GM23248 (cell line): ENCODE measurements around the gene CDC34. TPM values are rescaled to one million over a fixed set of nuclear protein-coding genes. Genes with fewer than 3 reads are reported as not detected.

Experiments
- DNase-seq: peaks from one replicate; pipeline ENCODE4 v3.0.0-alpha.2; 2015
- H2AFZ ChIP-seq: fragments of 200-600 bp; sonication (generic); 2 replicates; pipeline ENCODE4 v1.6.1; 2016; ENCODE audit warnings: antibody characterized with exemption
- H3F3A ChIP-seq: fragments of 200-600 bp; sonication (generic); 2 replicates; pipeline ENCODE4 v1.6.1; 2016; ENCODE audit warnings: mild to moderate bottlenecking, antibody characterized with exemption, mixed run types; ENCODE audit not compliant: insufficient read depth
- H3K27ac ChIP-seq: fragments of 200-600 bp; sonication (generic); 2 replicates; pipeline ENCODE4 v1.5.1; 2016; ENCODE audit warnings: mild to moderate bottlenecking
- H3K27me3 ChIP-seq: fragments of 200-600 bp; sonication (generic); replicated peaks from 2 replicates; pipeline ENCODE4 v1.6.1; 2016; ENCODE audit warnings: mild to moderate bottlenecking; ENCODE audit not compliant: insufficient read depth
- H3K36me3 ChIP-seq: fragments of 200-600 bp; sonication (generic); 2 replicates; pipeline ENCODE4 v1.6.1; 2016; ENCODE audit warnings: low read depth, mild to moderate bottlenecking
- H3K4me1 ChIP-seq: fragments of 200-600 bp; sonication (generic); 2 replicates; pipeline ENCODE4 v1.6.1; 2016; ENCODE audit warnings: mild to moderate bottlenecking; ENCODE audit not compliant: insufficient read depth
- H3K4me2 ChIP-seq: fragments of 200-600 bp; sonication (generic); one replicate; pipeline ENCODE4 v1.6.1; 2016; ENCODE audit warnings: mild to moderate bottlenecking; ENCODE audit not compliant: unreplicated experiment
- H3K4me3 ChIP-seq: fragments of 200-600 bp; sonication (generic); 2 replicates; pipeline ENCODE4 v1.5.1; 2016; ENCODE audit warnings: mild to moderate bottlenecking
- H3K79me2 ChIP-seq: fragments of 200-600 bp; sonication (generic); 2 replicates; pipeline ENCODE4 v1.6.1; 2016; ENCODE audit warnings: mild to moderate bottlenecking; ENCODE audit not compliant: insufficient read depth
- H3K9ac ChIP-seq: fragments of 200-600 bp; sonication (generic); 2 replicates; pipeline ENCODE4 v1.6.1; 2016; ENCODE audit warnings: mild to moderate bottlenecking
- H3K9me2 ChIP-seq: fragments of 200-600 bp; sonication (generic); 2 replicates; pipeline ENCODE4 v1.6.1; 2016; ENCODE audit warnings: mixed run types, mild to moderate bottlenecking, moderate library complexity; ENCODE audit not compliant: insufficient read depth
- H3K9me3 ChIP-seq: fragments of 200-600 bp; sonication (generic); one replicate; pipeline ENCODE4 v1.6.1; 2017; ENCODE audit warnings: low read depth
- H4K20me1 ChIP-seq: fragments of 200-600 bp; sonication (generic); 2 replicates; pipeline ENCODE4 v1.6.0; 2016; ENCODE audit not compliant: insufficient read depth
- EZH2 ChIP-seq: fragments of 200-600 bp; sonication (generic); IDR thresholded peaks from 2 replicates; pipeline ENCODE4 v1.6.1; 2018; ENCODE audit warnings: antibody characterized with exemption, mild to moderate bottlenecking; ENCODE audit not compliant: insufficient read depth, poor library complexity, severe bottlenecking
- EZH2phosphoT487 ChIP-seq: fragments of 200-600 bp; sonication (generic); IDR thresholded peaks from 2 replicates; pipeline ENCODE4 v1.6.1; 2018; ENCODE audit warnings: antibody characterized with exemption, moderate library complexity, mild to moderate bottlenecking, low read depth; ENCODE audit not compliant: insufficient read depth
- WGBS, 2 experiments: methylation state at CpG; one replicate each; pipeline ENCODE4 v1.1.6; 2015 to 2017; ENCODE audit warnings: low lambda C conversion rate in 2 of 2, low coverage in 1 of 2; ENCODE audit errors: missing lambda C conversion rate in 2 of 2; 5-methylcytosine and 5-hydroxymethylcytosine counted together
- in situ Hi-C: fragments of 300-500 bp; cut with MboI; formaldehyde crosslinking; loops from 2 replicates; pipeline ENCODE4 v1.15.0; 2020
- polyA plus RNA-seq: library from polyadenylated mRNA; unstranded; fragments of >200 nt; fragmentation: Nextera tagmentation; extraction: Ambion mirVana; gene quantifications from 2 replicates; pipeline ENCODE4 v1.2.1, GENCODE V29; 2016
- total RNA-seq: library from RNA; depleted of rRNA; stranded (reverse); fragments of >200 nt; shearing (Covaris generic); gene quantifications from 2 replicates; pipeline ENCODE4 v1.2.3, GENCODE V29; 2014

Gene CDC34
- total and polyA plus RNA-seq, 2 experiments from 2014 or later: 46.4 to 50.8 TPM

DNA sequence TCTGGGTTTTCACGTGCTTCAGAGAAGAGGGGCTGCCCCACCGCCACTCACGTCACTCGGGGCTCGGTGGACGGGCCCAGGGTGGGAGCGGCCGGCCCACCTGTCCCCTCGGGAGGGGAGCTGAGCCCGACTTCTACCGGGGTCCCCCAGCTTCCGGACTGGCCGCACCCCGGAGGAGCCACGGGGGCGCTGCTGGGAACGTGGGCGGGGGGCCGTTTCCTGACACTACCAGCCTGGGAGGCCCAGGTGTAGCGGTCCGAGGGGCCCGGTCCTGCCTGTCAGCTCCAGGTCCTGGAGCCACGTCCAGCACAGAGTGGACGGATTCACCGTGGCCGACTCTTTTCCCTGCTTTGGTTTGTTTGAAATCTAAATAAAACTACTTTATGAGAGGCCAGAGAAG, 10.1 kb downstream of the CDC34 start:
- 0 out of 2 replicates have a peak, but pooled peaks cover 10% of the 10 kb centered on the region for H3K79me2 ChIP-seq
- H4K20me1 ChIP-seq: no peaks in the 10 kb centered on the region
- H3F3A ChIP-seq: no peaks in the 10 kb centered on the region
- no peak overlapping the region for H3K27ac ChIP-seq
- no peak overlapping the region for H3K9ac ChIP-seq
- H3K4me3 ChIP-seq: no peak overlapping the region
- H3K36me3 ChIP-seq: no peaks in the 10 kb centered on the region
- no peaks in the 10 kb centered on the region for H3K27me3 ChIP-seq
- H3K4me2 ChIP-seq: no peak overlapping the region
- 93 to 95% methylated on average over 24 to 26 of the region's 26 CpGs for WGBS, 2 experiments
- no peaks in the 10 kb centered on the region for H3K4me1 ChIP-seq
- H2AFZ ChIP-seq: no peak overlapping the region
- TF ChIP-seq EZH2: no peak
- no peak for TF ChIP-seq EZH2phosphoT487
- H3K9me3 ChIP-seq: no peaks in the 10 kb centered on the region
- in situ Hi-C loops: no loop called here
- DNase-seq: no peak
- H3K9me2 ChIP-seq: no peaks in the 10 kb centered on the region

- TF ChIP-seq EZH2phosphoT487 (no peak), EZH2 (no peak)
These were observed 10.8 kb downstream of the CDC34 start for GRCh38 chr19:542173-542866.

GRCh38 chr19:543910-544608, 12.5 kb downstream of the CDC34 start, which contains the start of gene GZMM:
Gene GZMM (plus strand): TSS chr19:544053. CDS start chr19:544072, 19 bp downstream.
- H3K36me3 ChIP-seq: no peaks in the 10 kb centered on the region
- H2AFZ ChIP-seq: no peak within 1 kb of the TSS
- no peak for TF ChIP-seq EZH2phosphoT487
- TF ChIP-seq EZH2: no peak
- WGBS, 2 experiments: 69 to 73% methylated on average over 29 to 30 of the region's 31 CpGs
- H4K20me1 ChIP-seq: no peaks in the 10 kb centered on the region
- H3K9me3 ChIP-seq: no peaks in the 10 kb centered on the region
- H3K27ac ChIP-seq: no peak within 1 kb of the TSS
- H3K4me2 ChIP-seq: no peak within 1 kb of the TSS
- no peaks in the 10 kb centered on the region for H3K27me3 ChIP-seq
- H3F3A ChIP-seq: no peaks in the 10 kb centered on the region
- H3K79me2 ChIP-seq: no peaks in the 10 kb centered on the region
- H3K4me3 ChIP-seq: no peak within 1 kb of the TSS
- in situ Hi-C loops: no loop called here
- H3K9me2 ChIP-seq: no peaks in the 10 kb centered on the region
- H3K4me1 ChIP-seq: no peaks in the 10 kb centered on the region
- H3K9ac ChIP-seq: no peak within 1 kb of the TSS
- DNase-seq: no peak

More at GRCh38 chr19:542173-542866, 10.8 kb downstream of the CDC34 start:
- no peaks in the 10 kb centered on the region for H3F3A ChIP-seq
- no peak overlapping the region for H2AFZ ChIP-seq
- no peak for DNase-seq
- in situ Hi-C loops: no loop called here
- no peak overlapping the region for H3K4me3 ChIP-seq
- no peaks in the 10 kb centered on the region for H3K27me3 ChIP-seq
- no peaks in the 10 kb centered on the region for H3K4me1 ChIP-seq
- no peaks in the 10 kb centered on the region for H3K9me2 ChIP-seq
- H3K9me3 ChIP-seq: no peaks in the 10 kb centered on the region
- 92 to 93% methylated on average over 28 to 34 of the region's 34 CpGs for WGBS, 2 experiments
- no peak overlapping the region for H3K27ac ChIP-seq
- H3K36me3 ChIP-seq: no peaks in the 10 kb centered on the region
- H3K9ac ChIP-seq: no peak overlapping the region
- 0 out of 2 replicates have a peak, but pooled peaks cover 10% of the 10 kb centered on the region for H3K79me2 ChIP-seq
- H3K4me2 ChIP-seq: no peak overlapping the region
- no peaks in the 10 kb centered on the region for H4K20me1 ChIP-seq

GRCh38 chr19:547117-547516, 15.6 kb downstream of the CDC34 start:
- H3K79me2 ChIP-seq: no peaks in the 10 kb centered on the region
- H3K4me3 ChIP-seq: no peak overlapping the region
- no peaks in the 10 kb centered on the region for H3K27me3 ChIP-seq
- H3K9me2 ChIP-seq: no peaks in the 10 kb centered on the region
- H3K9me3 ChIP-seq: no peaks in the 10 kb centered on the region
- in situ Hi-C loops: no loop called here
- H2AFZ ChIP-seq: no peak overlapping the region
- no peaks in the 10 kb centered on the region for H3K36me3 ChIP-seq
- no peaks in the 10 kb centered on the region for H4K20me1 ChIP-seq
- H3F3A ChIP-seq: no peaks in the 10 kb centered on the region
- DNase-seq: no peak
- H3K4me1 ChIP-seq: no peaks in the 10 kb centered on the region
- H3K27ac ChIP-seq: no peak overlapping the region
- H3K9ac ChIP-seq: no peak overlapping the region
- no peak overlapping the region for H3K4me2 ChIP-seq
- 76 to 83% methylated on average over 13 to 15 of the region's 15 CpGs for WGBS, 2 experiments
- TF ChIP-seq EZH2phosphoT487: no peak
